T-helper 1 cell treated with Interleukin-12 subunit alpha and Interleukin-12 subunit beta and Interleukin-4 antibody, amounts not matched to agents 30 μg/mL and 1 μg/mL, for 36 hours (primary cell): ENCODE results near the gene WFDC6.
"Not testable (repeated sequence)": the region's sequence is repeated elsewhere in the genome, so short reads cannot be mapped to it uniquely, and the experiment has no call there.

Source experiments
- H3K27ac Mint-ChIP-seq: one replicate; pipeline ENCODE4 v1.8.0; 2021; ENCODE audit warnings: mild to moderate bottlenecking, mixed read lengths
- H3K27me3 Mint-ChIP-seq: one replicate; pipeline ENCODE4 v1.8.0; 2021; ENCODE audit warnings: low read depth, mixed read lengths
- H3K36me3 Mint-ChIP-seq: one replicate; pipeline ENCODE4 v1.8.0; 2021; ENCODE audit warnings: low read depth, mixed read lengths
- H3K4me1 Mint-ChIP-seq: one replicate; pipeline ENCODE4 v1.8.0; 2021; ENCODE audit warnings: low read depth, mixed read lengths
- H3K4me3 Mint-ChIP-seq: one replicate; pipeline ENCODE4 v1.8.0; 2021; ENCODE audit warnings: mild to moderate bottlenecking, moderate library complexity, mixed read lengths
- H3K9me3 Mint-ChIP-seq: one replicate; pipeline ENCODE4 v1.8.0; 2021; ENCODE audit warnings: mixed read lengths

The WFDC6 gene

GRCh38 chr20:45539382-45539781 lies at the start of gene WFDC6:
TSS of gene WFDC6 (minus strand) at chr20:45539482. CDS start at chr20:45539407, 75 bp downstream.
- Mint-ChIP-seq H3K36me3 (no peaks in the 10 kb centered on the region), H3K4me3 (no peak within 1 kb of the TSS), H3K9me3 (no peaks in the 10 kb centered on the region), H3K4me1 (no peaks in the 10 kb centered on the region), H3K27me3 (peaks cover 8% of the 10 kb centered on the region), H3K27ac (no peak within 1 kb of the TSS)

GRCh38 chr20:45588800-45589199 lies 49.5 kb upstream of the WFDC6 start:
- Mint-ChIP-seq H3K9me3 (no peaks in the 10 kb centered on the region), H3K4me1 (no peaks in the 10 kb centered on the region), H3K36me3 (no peaks in the 10 kb centered on the region), H3K27ac (no peak overlapping the region), H3K27me3 (peaks cover 19% of the 10 kb centered on the region), H3K4me3 (no peak overlapping the region)

GRCh38 chr20:45585986-45586385 lies 46.7 kb upstream of the WFDC6 start:
- peaks cover 21% of the 10 kb centered on the region for H3K27me3 Mint-ChIP-seq
- not testable (repeated sequence) for H3K27ac Mint-ChIP-seq, H3K4me1 Mint-ChIP-seq, H3K9me3 Mint-ChIP-seq, H3K36me3 Mint-ChIP-seq, H3K4me3 Mint-ChIP-seq

- H3K4me3 Mint-ChIP-seq, H3K36me3 Mint-ChIP-seq, H3K27ac Mint-ChIP-seq, H3K9me3 Mint-ChIP-seq, H3K4me1 Mint-ChIP-seq: not testable (repeated sequence)
- H3K27me3 Mint-ChIP-seq, result peaks cover 25% of the 10 kb centered on the region
These were observed 45.0 kb upstream of the WFDC6 start for GRCh38 chr20:45584294-45584693.

- Mint-ChIP-seq H3K4me3 (no peak overlapping the region), H3K4me1 (no peaks in the 10 kb centered on the region), H3K27me3 (peaks cover 23% of the 10 kb centered on the region), H3K9me3 (no peaks in the 10 kb centered on the region), H3K36me3 (no peaks in the 10 kb centered on the region), H3K27ac (no peak overlapping the region)
These were observed 44.2 kb upstream of the WFDC6 start for GRCh38 chr20:45583502-45583901.

- H3K27me3 Mint-ChIP-seq, result peaks cover 18% of the 10 kb centered on the region
- no peaks in the 10 kb centered on the region for H3K36me3 Mint-ChIP-seq
- no peaks in the 10 kb centered on the region for H3K9me3 Mint-ChIP-seq
- no peaks in the 10 kb centered on the region for H3K4me1 Mint-ChIP-seq
- H3K4me3 Mint-ChIP-seq, result no peak overlapping the region
- H3K27ac Mint-ChIP-seq, result no peak overlapping the region
These were observed 42.4 kb upstream of the WFDC6 start for GRCh38 chr20:45581702-45582101.

GRCh38 chr20:45579184-45579583 lies 39.9 kb upstream of the WFDC6 start, which contains the start of gene WFDC8:
TSS of gene WFDC8 (minus strand) at chr20:45579284. CDS start at chr20:45579247, 37 bp downstream.
- no peaks in the 10 kb centered on the region for H3K36me3 Mint-ChIP-seq
- H3K27ac Mint-ChIP-seq, result no peak within 1 kb of the TSS
- H3K27me3 Mint-ChIP-seq, result peaks cover 18% of the 10 kb centered on the region
- H3K4me1 Mint-ChIP-seq, result no peaks in the 10 kb centered on the region
- no peak within 1 kb of the TSS for H3K4me3 Mint-ChIP-seq
- no peaks in the 10 kb centered on the region for H3K9me3 Mint-ChIP-seq

GRCh38 chr20:45578231-45578630 lies 38.9 kb upstream of the WFDC6 start:
- no peak overlapping the region for H3K27ac Mint-ChIP-seq
- H3K4me1 Mint-ChIP-seq, result no peaks in the 10 kb centered on the region
- H3K27me3 Mint-ChIP-seq, result peaks cover 14% of the 10 kb centered on the region
- no peaks in the 10 kb centered on the region for H3K36me3 Mint-ChIP-seq
- H3K9me3 Mint-ChIP-seq, result no peaks in the 10 kb centered on the region
- H3K4me3 Mint-ChIP-seq, result no peak overlapping the region

GRCh38 chr20:45576995-45577394 lies 37.7 kb upstream of the WFDC6 start:
- H3K27ac Mint-ChIP-seq, result no peak overlapping the region
- H3K9me3 Mint-ChIP-seq, result no peaks in the 10 kb centered on the region
- H3K4me3 Mint-ChIP-seq, result no peak overlapping the region
- H3K36me3 Mint-ChIP-seq, result no peaks in the 10 kb centered on the region
- peaks cover 9% of the 10 kb centered on the region for H3K27me3 Mint-ChIP-seq
- no peaks in the 10 kb centered on the region for H3K4me1 Mint-ChIP-seq

- Mint-ChIP-seq H3K27ac (no peak overlapping the region), H3K27me3 (peaks cover 9% of the 10 kb centered on the region), H3K4me1 (no peaks in the 10 kb centered on the region), H3K4me3 (no peak overlapping the region), H3K36me3 (no peaks in the 10 kb centered on the region), H3K9me3 (no peaks in the 10 kb centered on the region)
These were observed 36.6 kb upstream of the WFDC6 start for GRCh38 chr20:45575931-45576330.

GRCh38 chr20:45569650-45570049 lies 30.4 kb upstream of the WFDC6 start:
- H3K4me3 Mint-ChIP-seq, H3K9me3 Mint-ChIP-seq, H3K4me1 Mint-ChIP-seq, H3K36me3 Mint-ChIP-seq, H3K27ac Mint-ChIP-seq: not testable (repeated sequence)
- H3K27me3 Mint-ChIP-seq, result peaks cover 15% of the 10 kb centered on the region

GRCh38 chr20:45564760-45565276 lies 25.5 kb upstream of the WFDC6 start:
- peaks cover 3% of the 10 kb centered on the region for H3K9me3 Mint-ChIP-seq
- H3K27me3 Mint-ChIP-seq, result peaks cover 14% of the 10 kb centered on the region
- H3K4me3 Mint-ChIP-seq, result no peak overlapping the region
- H3K4me1 Mint-ChIP-seq, result no peaks in the 10 kb centered on the region
- no peak overlapping the region for H3K27ac Mint-ChIP-seq
- H3K36me3 Mint-ChIP-seq, result no peaks in the 10 kb centered on the region

- H3K36me3 Mint-ChIP-seq, result no peaks in the 10 kb centered on the region
- no peak overlapping the region for H3K27ac Mint-ChIP-seq
- H3K4me1 Mint-ChIP-seq, result no peaks in the 10 kb centered on the region
- H3K9me3 Mint-ChIP-seq, result no peaks in the 10 kb centered on the region
- peaks cover 11% of the 10 kb centered on the region for H3K27me3 Mint-ChIP-seq
- H3K4me3 Mint-ChIP-seq, result no peak overlapping the region
These were observed 15.9 kb upstream of the WFDC6 start for GRCh38 chr20:45555198-45555597.

GRCh38 chr20:45552456-45552855 lies 13.2 kb upstream of the WFDC6 start:
- H3K4me1 Mint-ChIP-seq, result no peaks in the 10 kb centered on the region
- H3K27ac Mint-ChIP-seq, result no peak overlapping the region
- peaks cover 23% of the 10 kb centered on the region for H3K27me3 Mint-ChIP-seq
- H3K36me3 Mint-ChIP-seq, result no peaks in the 10 kb centered on the region
- H3K9me3 Mint-ChIP-seq, result no peaks in the 10 kb centered on the region
- H3K4me3 Mint-ChIP-seq, result no peak overlapping the region

- Mint-ChIP-seq H3K27ac (no peak overlapping the region), H3K4me3 (no peak overlapping the region), H3K4me1 (no peaks in the 10 kb centered on the region), H3K27me3 (peaks cover 23% of the 10 kb centered on the region), H3K36me3 (no peaks in the 10 kb centered on the region), H3K9me3 (no peaks in the 10 kb centered on the region)
These were observed 11.5 kb upstream of the WFDC6 start for GRCh38 chr20:45550765-45551164.

- no peak overlapping the region for H3K27ac Mint-ChIP-seq
- H3K27me3 Mint-ChIP-seq, result peaks cover 25% of the 10 kb centered on the region
- no peak overlapping the region for H3K4me3 Mint-ChIP-seq
- H3K36me3 Mint-ChIP-seq, result no peaks in the 10 kb centered on the region
- no peaks in the 10 kb centered on the region for H3K4me1 Mint-ChIP-seq
- H3K9me3 Mint-ChIP-seq, result no peaks in the 10 kb centered on the region
These were observed 9.1 kb upstream of the WFDC6 start for GRCh38 chr20:45548410-45548809.
